ENCODE data around the gene CYSRT1.

DNA sequence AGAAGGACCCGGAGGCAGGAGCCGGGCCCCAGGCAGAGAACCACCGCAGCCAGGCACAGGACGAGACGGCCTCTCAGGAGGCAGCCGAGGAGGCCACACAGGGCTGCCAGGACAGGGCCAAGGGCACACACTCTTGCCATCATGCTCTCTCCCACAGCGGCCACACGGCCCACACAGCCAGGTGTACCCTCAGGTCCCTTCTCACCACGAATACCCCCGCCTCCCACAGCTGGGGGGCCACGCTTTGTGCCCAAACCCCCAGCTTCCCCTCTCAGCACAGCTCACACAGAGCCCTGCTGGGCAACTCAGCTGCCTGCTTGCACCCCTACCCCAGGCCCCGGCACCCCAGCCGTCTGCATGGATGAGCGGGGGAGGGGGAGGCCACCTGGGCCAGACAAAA, 31.2 kb upstream of the CYSRT1 start:
- TF ChIP-seq, protein P1, sequence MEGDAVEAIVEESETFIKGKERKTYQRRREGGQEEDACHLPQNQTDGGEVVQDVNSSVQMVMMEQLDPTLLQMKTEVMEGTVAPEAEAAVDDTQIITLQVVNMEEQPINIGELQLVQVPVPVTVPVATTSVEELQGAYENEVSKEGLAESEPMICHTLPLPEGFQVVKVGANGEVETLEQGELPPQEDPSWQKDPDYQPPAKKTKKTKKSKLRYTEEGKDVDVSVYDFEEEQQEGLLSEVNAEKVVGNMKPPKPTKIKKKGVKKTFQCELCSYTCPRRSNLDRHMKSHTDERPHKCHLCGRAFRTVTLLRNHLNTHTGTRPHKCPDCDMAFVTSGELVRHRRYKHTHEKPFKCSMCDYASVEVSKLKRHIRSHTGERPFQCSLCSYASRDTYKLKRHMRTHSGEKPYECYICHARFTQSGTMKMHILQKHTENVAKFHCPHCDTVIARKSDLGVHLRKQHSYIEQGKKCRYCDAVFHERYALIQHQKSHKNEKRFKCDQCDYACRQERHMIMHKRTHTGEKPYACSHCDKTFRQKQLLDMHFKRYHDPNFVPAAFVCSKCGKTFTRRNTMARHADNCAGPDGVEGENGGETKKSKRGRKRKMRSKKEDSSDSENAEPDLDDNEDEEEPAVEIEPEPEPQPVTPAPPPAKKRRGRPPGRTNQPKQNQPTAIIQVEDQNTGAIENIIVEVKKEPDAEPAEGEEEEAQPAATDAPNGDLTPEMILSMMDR (IDR thresholded peaks at IDR 0.05), result no peak
- TF ChIP-seq POLR2AphosphoS5 (IDR thresholded peaks at IDR 0.05) (no peak), POLR2A (IDR thresholded peaks at IDR 0.05) (no peak), EP300 (IDR thresholded peaks at IDR 0.05) (no peak)
